Inferior parietal cortex (tissue), 1 donor: Measurements from ENCODE around the gene PDE1A.
A peak's percentile ranks its signal among the peaks of the same experiment; 100 is the strongest.

Experiments
- DNase-seq: peaks from one replicate; pipeline ENCODE4 v3.0.0-alpha.2; 2016; ENCODE audit errors: extremely low spot score

The PDE1A gene

GRCh38 chr2:182208421-182208820 lies 218.4 kb downstream of the PDE1A start:
- DNase-seq, result no peak

- no peak for DNase-seq
Observed at GRCh38 chr2:182207049-182207746, 219.6 kb downstream of the PDE1A start.

GRCh38 chr2:182197529-182197928 lies 229.3 kb downstream of the PDE1A start:
- no peak for DNase-seq

- no peak for DNase-seq
Observed at GRCh38 chr2:182193291-182193690, 233.5 kb downstream of the PDE1A start.

GRCh38 chr2:182191061-182191460 lies 235.8 kb downstream of the PDE1A start:
- no peak for DNase-seq

DNA sequence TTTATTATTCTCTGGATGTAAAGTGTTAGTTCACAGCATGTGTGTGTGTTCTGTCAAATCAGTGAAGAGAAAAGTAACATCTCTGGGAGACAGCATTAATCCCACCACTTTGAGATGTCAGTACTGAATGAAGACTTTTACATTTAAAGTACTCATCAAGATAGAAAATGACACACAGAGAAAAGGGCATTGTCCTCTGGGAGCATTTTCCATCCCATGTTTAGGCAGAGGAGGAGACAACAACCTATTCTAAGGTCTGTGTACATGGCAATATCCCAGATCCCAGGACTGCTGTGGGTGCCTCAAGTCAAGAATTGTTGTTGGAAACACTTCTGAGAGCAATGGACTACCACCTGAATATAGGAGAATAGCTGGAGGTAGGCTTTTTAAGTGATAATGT lies 239.7 kb downstream of the PDE1A start:
- peak; percentile 32 for DNase-seq

DNA sequence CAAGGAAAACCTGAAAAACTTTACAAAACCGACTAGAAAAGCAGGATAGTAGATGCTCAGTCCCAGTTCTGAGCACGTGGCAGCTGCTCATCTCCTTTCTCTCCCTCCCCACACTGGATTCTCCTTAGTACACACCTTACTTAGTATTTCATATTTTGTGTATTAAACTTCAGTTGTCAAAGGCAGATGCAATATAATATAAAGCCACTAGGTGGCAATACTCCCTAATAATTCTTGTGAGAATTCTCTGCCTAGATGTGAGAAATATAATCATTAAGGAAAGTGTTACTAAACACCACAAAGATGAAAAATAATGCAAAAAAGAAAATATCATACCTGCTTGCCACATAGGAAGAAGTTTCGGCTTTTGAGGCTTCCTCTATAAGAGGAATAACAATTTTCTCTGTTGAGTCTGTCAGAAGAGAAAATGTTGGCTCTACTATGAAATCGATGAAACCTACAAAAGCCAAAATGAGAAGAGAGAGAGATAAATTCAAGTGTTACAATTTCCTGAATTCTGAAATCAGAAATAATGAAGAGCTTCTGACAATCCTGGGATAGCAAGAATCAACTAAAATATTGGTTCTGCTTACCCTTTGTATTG lies 240.6 kb downstream of the PDE1A start:
- DNase-seq, result peak; percentile 94

GRCh38 chr2:182182436-182182835 lies 244.4 kb downstream of the PDE1A start:
- DNase-seq, result no peak

DNA sequence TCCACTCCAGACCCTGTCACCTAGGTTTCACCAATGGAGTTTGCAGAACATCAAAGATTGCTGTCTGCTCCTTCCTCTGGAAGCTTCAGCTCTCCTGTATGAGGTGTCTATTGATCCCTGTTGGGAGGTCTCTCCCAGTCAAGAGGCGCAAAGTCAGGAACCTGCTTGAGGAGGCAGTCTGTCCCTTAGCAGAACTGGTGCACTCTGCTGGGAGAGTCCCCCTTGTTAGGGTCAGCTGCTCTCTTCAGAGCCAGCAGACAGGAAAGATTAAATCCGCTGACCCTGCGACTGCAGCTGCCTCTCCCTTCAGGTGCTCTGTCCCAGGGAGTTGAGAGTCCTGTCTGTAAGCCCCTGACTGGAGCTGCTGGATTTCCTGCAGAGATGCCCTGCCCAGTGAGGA lies 245.5 kb downstream of the PDE1A start:
- DNase-seq, result no peak

- DNase-seq, result no peak
Observed at GRCh38 chr2:182179176-182179575, 247.7 kb downstream of the PDE1A start.

DNA sequence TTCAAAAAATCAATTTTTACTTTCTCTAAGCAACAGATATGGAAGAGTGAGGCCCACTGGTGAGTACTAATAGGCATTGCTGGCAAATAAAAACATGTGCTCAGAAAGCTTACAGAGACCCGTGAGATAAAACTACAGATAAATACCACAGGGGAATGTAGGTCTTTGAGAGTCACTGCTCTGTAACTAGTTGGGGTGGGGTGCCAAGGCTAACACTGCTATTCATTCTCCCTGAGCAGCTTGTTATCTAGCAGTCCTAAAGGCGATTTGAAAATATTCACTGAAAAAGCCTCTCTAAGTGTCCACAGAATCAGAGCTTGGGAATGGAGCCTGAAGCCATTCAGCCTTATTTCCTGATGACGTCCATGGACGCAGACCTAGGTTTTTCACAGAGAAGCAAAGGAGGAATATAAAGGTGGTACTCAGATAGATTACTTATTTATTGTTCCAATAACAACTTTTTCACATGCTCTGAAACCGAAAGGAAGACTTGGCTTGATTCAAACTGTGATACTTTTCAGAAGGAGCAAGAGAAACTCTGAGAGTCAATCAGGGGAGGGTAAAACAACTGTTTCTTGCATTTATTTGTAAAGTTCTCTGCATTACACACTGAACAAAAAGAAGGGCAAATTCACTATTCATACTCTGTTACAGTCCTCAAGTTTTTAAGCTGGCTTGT lies 252.8 kb downstream of the PDE1A start:
- DNase-seq, result no peak

DNA sequence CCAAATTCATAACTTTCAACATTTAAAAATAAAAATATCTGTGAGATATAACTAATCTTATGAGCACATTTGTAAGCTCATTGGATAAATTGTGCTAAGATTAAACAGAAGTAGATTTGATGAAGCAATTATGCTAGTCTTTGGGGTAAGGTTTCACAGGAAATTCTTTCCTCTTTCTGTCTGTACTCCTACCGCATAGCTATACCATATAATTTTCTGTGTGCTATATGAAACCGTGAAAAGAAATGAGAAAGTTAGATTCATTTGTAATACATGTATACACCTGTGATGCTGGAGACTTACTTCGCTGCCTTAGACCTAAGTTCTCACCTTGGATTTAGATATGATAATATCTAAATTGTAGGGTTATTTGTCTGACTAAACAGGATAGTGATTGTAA lies 256.5 kb downstream of the PDE1A start:
- no peak for DNase-seq

GRCh38 chr2:182167882-182168281 lies 259.0 kb downstream of the PDE1A start:
- DNase-seq, result no peak

DNA sequence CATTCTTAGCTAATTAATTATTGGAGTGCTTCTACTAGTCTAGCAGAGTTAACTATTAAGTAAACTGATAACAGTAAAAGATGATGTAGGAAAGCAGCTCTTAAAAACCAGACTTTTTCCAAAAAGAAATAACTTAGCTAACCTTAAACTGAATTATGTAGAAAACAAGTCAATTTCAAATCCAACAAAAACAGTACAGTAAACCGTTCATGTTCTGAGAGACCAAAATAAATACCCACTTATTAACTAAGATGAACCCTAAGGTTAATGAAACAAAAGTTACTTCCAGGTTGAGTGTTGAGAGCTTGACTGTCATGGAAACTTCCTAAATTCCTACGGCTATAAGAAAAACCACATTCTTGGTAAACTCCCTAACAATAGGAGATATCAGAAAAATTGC lies 260.0 kb downstream of the PDE1A start:
- no peak for DNase-seq

DNA sequence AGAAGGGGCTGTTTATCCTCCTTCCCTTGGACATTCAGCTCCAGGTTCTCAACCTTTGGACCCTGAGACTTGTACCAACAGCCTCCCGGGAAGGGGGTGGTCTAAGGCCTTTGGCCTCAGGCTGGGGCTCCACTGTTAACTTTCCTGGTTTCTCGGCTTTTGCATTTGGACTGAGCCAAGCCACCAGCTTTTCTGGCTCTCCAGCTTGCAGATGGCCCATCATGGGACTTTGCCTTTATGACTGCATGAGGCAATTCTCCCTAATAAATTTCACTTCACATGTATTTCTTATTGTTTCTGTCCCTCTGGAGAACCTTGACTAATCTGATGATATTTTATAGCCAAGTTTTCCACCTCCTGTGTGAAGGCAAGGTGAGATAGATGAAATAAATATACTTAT lies 260.4 kb downstream of the PDE1A start:
- DNase-seq, result no peak

DNA sequence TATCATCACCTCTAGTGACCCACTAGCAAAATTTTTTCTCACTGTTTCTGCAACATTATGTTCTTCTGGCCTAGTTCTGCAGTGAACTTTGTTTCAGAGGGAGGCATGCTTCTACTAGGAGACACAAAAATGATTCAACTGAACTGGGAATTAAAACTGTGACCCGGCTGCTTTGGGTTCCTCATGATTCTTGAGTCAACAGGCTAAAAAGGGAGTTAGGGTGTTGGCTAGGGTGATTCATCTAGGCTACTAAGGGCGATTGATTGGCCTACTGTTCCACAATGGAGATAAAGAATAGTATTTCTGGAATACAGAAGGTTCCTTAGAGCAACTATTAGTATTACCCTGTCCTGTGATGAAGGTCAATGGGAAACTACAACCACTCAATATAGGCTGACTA lies 261.6 kb downstream of the PDE1A start:
- DNase-seq, result no peak

DNA sequence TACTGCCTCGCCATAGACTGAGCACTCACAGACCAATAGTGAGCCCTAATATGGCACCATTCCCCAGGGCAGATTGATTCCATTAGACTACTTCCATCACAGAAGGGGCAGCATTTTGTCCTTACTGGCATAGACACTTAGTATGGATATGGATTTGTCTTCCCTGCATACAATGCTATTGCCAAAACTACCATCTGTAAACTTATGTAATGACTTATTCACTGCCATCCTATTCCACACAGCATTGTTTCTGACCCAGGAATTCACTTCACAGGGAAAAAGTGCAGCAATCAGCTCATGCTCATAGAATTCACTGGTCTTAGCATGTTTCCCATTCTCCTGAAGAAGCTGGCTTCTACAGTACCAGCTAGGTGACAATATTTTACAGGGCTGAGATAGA lies 262.1 kb downstream of the PDE1A start:
- DNase-seq, result no peak

DNA sequence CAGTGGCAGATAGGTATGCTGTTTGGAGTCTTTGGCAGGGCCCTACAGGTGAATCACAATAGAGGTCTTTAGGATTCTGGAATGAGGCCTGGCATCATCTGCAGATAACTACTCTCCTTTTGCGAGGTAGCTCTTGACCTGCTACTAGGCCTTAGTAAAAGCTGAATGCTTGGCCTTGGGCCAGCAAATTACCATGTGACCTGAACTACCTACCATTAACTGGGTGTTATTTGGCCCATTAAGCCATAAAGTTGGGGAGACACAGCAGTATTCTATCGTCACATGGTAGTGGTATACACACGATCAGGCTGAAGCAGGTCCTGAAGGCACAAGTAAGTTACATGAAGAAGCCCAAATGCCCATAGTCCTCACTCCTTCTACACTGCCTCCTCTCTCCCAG lies 263.0 kb downstream of the PDE1A start:
- no peak for DNase-seq

GRCh38 chr2:182148344-182148743 lies 278.5 kb downstream of the PDE1A start:
- DNase-seq, result no peak

DNA sequence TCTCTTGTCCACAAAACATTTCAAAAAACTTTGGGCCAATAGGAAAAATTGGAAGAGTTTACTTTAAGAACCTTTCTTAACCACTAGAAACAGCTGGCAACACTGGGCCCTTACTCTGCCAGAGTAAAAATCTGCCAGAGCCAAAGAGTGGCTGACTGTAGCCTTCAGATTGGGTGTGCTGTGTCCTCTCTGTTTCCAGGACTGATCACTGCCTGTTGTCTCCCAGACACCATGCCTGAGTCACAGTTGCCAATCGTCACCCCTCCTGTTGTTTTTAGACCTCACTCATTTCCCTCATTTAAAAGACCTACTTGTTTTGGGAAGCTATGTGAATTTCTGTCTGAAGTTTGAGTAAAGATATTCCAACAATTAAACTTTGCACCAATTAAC lies 282.1 kb downstream of the PDE1A start:
- no peak for DNase-seq

GRCh38 chr2:182144041-182144775 lies 282.6 kb downstream of the PDE1A start:
- DNase-seq, result no peak

GRCh38 chr2:182142062-182142461 lies 284.8 kb downstream of the PDE1A start:
- no peak for DNase-seq

GRCh38 chr2:182134201-182134600 lies 292.6 kb downstream of the PDE1A start:
- DNase-seq, result no peak
